GM18873 (cell line): ENCODE measurements around the gene PBX3.
"Not testable (repeated sequence)": the region's sequence is repeated elsewhere in the genome, so short reads cannot be mapped to it uniquely, and the experiment has no call there.

Source experiments
- ATAC-seq: cut with Tn5 transposase; IDR thresholded peaks from one replicate; pipeline ENCODE4 v1.9.1; 2021; ENCODE audit warnings: mild to moderate bottlenecking, moderate library complexity, moderate number of reproducible peaks; ENCODE audit not compliant: unreplicated experiment, low FRiP score

The PBX3 gene

GRCh38 chr9:125820100-125820804 is 73.1 kb downstream of the PBX3 start:
- no peak for ATAC-seq

GRCh38 chr9:125821078-125821477 is 73.9 kb downstream of the PBX3 start:
- ATAC-seq, result no peak

- no peak for ATAC-seq
Measured at GRCh38 chr9:125822160-125822559, 75.0 kb downstream of the PBX3 start.

- ATAC-seq, result no peak
Measured at GRCh38 chr9:125822902-125823301, 75.7 kb downstream of the PBX3 start.

DNA sequence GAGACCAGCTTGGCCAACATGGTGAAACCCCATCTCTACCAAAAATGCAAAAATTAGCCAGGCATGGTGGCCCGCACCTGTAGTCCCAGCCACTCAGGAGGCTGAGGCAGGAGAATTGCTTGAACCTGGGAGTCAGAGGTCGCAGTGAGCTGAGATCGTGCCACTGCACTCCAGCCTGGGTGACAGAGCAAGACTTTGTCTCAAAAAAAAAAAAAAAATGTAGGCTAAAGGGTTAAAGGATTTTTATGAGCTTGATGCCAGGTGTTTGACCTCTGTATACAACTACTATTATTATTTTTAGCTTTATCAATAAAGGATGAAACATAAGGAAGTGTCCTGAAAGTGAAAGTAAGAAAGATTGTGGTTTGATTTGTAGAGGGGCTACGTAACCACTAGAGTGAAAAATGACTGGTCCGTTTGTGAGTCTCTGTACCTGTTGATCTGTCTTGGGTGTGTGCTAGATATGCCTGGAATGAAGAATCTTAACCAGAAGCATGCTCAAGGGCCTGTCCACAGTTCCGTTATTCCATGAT is 76.8 kb downstream of the PBX3 start:
- not testable (repeated sequence) for ATAC-seq

- no peak for ATAC-seq
Measured at GRCh38 chr9:125825762-125826161, 78.6 kb downstream of the PBX3 start.

GRCh38 chr9:125826850-125827249 is 79.7 kb downstream of the PBX3 start:
- no peak for ATAC-seq

DNA sequence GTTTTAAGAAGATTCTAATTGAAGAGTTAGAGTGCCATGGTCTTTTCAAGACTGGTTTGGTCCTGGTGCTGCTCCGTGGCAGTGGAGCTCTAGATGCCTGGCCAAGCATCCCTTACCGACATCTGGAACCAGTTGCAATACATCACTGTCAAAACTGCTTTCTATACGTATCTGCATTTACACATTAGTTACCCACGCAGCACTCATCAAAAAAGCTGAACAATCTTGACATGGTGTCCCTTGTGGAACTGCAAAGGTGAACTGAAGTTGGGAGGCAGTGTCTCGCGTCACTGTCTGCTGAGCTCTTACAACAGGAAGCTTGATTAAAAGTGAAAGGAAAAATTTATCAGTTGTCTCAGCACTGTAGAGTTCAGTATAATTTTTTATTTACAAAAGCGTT is 82.6 kb downstream of the PBX3 start:
- ATAC-seq, result no peak

- no peak for ATAC-seq
Measured at GRCh38 chr9:125831054-125831453, 83.9 kb downstream of the PBX3 start.

GRCh38 chr9:125831616-125832015 is 84.4 kb downstream of the PBX3 start:
- no peak for ATAC-seq

- ATAC-seq, result no peak
Measured at GRCh38 chr9:125835655-125836054, 88.5 kb downstream of the PBX3 start.

DNA sequence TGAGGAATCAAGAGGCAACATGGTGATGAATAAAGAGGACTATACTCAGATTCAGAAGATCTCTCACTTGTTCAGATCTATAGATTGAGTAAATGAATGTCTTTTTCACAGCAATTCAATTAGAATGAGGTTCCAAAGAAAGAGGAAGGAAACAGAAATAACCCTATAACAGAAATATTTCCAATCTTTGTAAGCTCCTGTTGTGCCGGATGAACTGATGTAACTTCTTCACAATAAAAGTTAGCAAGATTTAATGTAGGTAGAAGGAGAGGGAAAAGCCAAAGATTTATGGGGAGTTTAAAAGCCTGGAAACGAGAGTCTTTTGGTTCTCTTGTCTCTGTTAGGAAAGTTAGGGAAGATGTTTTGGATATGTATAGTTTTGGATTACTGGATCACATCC is 92.1 kb downstream of the PBX3 start:
- ATAC-seq, result no peak

GRCh38 chr9:125841444-125841843 is 94.3 kb downstream of the PBX3 start:
- no peak for ATAC-seq

- no peak for ATAC-seq
Measured at GRCh38 chr9:125842242-125842641, 95.1 kb downstream of the PBX3 start.

- no peak for ATAC-seq
Measured at GRCh38 chr9:125843646-125844045, 96.5 kb downstream of the PBX3 start.

DNA sequence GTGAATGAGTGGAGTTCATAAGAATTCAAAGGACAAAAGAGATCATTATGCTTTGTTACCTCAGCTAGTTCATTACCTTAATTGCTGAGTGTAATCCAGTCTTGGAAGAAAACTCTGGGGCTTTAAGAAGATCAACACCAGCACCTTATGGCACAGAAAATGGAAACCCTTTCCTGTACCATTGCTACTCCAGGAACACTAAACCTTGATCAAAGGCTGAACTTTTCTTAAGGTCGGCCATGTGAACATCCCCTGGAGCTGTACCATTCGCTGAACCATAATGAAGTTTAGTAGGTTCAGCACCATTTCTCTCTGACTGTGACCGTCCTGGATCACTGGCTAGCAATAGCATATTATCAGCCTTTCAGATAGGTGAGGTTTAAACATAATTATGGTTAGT is 97.4 kb downstream of the PBX3 start:
- no peak for ATAC-seq

DNA sequence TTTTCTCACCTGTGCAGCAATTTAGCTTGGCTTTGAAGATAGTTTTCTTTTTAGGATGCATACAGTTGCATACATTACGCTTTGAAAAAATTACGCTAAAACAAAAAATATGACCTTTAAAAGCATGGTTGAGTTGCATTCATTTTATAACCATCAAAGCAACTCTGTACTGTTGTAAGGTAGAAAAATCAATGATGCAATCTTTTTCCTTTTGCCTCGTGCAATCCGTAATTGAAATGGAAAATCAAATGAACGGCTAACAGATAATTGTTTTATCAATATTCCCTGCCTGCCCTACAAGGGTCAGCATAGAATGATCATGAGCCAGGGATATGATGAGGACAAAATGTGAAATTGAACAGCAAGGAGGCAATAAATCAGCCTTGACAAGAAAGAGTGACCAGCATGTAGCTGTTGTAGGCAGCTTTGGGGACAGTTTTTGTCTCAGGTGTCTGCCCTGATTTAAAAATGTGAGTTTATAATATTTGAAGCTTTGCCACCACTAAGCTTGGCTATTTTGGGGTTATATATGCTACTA is 98.2 kb downstream of the PBX3 start:
- ATAC-seq, result no peak

GRCh38 chr9:125847735-125848134 is 100.6 kb downstream of the PBX3 start:
- ATAC-seq, result no peak

DNA sequence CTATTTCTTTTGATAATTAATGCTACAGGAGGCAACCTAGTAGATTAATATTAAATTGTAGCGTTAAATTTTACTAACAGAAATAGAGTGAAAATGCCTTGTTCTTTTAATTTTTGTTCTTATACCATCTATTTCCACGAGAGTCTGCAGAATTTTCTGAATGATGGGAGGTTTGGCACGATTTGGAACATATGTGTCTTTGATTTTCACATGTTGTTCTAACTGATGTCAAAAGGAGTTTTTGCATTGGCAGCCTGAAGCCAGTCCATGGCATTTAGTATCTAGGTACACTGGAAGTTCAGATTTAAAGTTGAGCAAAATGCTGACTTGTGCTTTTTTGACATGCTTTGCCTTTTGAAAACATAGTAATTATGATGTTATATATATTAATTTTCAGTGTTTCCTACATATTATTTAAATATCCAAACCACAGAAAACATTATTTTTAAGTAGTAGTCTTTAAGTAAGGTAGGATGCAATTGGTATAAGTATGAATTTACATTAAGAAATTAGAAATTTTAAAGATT is 103.0 kb downstream of the PBX3 start:
- ATAC-seq, result no peak

GRCh38 chr9:125850763-125851162 is 103.6 kb downstream of the PBX3 start:
- no peak for ATAC-seq

- ATAC-seq, result no peak
Measured at GRCh38 chr9:125851979-125852378, 104.8 kb downstream of the PBX3 start.

- ATAC-seq, result no peak
Measured at GRCh38 chr9:125852386-125852785, 105.2 kb downstream of the PBX3 start.
